GM10266 (cell line): ENCODE data around the gene MLC1.

Source experiments
- DNase-seq: peaks from one replicate; pipeline ENCODE4 v3.0.0; 2012; ENCODE audit errors: extremely low spot score
- CTCF ChIP-seq: IDR thresholded peaks from 2 replicates; pipeline ENCODE4 v1.5.1; 2012; ENCODE audit warnings: mild to moderate bottlenecking, low read depth; ENCODE audit not compliant: control insufficient read depth, insufficient read depth; ENCODE audit errors: missing control alignments

Gene MLC1

DNA sequence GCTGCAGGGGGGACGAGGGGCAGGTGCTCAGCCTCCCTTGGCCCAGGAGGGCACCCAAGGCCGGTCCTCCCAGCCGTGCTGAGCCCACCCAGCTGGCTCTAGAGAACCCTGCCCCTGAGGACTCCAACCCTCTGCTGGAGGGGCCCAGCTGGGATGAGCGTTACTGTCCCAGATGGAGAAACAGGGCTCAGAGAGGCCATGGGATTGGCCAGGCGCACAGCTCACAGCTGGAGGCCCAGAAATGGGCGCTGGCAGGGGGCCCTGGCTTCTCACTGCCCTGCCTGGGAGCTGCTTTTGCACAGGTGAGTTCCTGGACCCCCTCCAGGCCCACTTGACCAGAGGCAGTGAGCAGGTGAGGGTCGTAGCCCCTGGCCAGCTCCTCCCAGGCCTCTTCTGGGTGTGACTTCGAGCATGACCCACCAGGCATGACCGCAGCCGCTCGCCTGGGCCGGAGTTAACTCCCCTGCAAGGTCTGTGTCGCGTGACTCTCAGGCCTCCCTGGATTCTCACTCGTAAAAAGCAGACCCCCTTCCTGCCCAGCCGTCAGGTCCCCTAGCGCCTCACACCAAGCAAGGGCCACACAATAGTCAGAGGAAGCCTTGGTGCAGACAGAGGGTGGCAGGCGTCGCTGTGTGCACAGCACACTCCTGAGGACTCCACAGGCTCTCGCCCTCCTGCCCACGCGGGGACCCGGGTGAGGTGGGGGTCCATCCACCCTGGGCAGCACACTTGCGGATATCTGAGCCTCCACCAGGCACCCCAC lies 52.9 kb downstream of the MLC1 start:
- DNase-seq = no peak
- TF ChIP-seq CTCF = no peak

DNA sequence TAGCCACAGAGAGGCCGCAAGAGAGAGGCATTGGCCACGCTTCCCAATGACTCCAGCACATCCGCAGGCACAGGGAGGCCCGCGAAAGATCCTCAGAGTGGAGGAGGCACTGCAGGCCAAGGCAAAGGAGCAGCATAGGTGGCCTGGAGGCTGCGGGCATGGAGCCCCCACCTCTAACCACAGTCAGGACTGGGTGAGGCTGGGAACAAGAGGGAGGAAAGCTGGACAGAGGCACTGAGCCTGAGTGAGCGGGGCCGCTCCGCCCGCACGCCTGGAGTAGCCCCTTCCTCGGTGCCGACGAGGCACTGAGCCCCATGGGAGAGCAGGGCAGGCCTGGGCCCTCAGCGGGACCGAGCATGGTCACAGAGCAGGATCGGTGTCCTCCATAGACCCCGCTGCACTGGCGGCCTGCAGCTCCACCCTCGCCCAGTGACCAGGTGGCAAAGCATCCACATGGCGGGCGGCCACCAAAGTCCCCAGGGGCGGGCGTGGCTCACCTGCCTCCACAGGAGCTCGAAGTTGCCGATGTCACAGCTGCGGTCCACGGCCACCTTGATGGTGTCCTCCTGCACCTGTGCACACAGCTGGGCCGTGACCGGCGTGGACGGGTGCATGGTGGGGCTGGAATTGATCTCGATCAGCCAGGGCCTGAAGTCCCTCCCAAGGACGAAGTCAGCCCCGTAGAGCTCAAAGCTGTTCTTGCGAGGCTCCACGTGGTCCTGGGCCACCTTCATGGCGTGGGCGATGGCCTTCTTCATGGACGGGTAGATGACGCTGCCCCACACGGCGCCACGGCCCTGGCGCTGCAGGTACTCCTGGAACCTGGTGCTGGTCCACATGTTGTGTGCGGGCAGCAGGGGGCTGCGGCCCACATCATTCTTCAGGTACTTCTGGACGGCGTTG lies 53.8 kb downstream of the MLC1 start:
- DNase-seq = no peak
- TF ChIP-seq CTCF = no peak

GRCh38 chr22:50030297-50031188 lies 54.7 kb downstream of the MLC1 start:
- DNase-seq = peak; percentile 95

DNA sequence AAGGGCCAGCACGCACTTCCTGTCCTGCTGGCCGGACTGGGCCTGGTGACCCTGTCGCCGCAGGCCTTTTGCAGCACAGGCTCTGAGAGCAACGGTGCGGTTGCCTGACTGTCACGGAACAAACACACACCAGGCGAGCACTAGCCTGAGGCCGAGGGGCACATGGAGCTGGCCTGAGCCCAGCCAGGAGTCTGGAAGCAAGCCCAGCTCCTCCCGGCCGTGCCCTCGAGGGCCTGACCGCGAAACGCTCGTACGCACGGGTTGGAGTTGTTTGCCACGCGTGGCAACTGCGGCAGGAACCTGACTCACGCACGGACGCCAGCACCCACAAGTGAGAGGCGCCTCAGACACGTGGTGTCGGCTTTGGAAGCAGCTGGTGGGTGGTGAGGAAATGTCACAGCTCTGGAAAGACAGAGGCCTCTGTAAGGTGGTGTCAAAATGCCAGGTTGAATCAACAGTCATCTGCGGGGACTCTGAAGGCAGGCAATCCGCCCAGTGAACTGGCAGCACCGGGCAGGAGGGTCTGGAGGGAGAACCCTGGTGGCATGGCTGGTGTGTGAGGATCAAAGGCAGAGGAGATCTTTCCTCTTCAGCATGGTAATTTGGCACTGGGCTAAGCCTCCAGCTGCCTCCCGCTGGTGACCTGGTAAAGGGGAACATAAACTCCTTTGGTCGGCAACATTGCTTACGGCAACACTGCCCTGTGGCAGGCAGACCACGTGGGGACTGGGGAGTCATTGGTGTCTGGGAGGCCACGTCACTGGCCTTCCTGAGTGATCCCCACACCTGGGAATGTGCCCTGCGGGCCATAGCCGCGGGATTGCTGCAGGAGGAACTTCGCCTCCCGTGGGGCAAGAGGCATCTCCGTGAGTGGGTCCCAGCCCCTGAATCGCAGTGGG lies 57.3 kb downstream of the MLC1 start:
- TF ChIP-seq CTCF = no peak
- DNase-seq = no peak

More at GRCh38 chr22:50030297-50031188, 54.7 kb downstream of the MLC1 start:
- TF ChIP-seq CTCF = peak; percentile 92

DNA sequence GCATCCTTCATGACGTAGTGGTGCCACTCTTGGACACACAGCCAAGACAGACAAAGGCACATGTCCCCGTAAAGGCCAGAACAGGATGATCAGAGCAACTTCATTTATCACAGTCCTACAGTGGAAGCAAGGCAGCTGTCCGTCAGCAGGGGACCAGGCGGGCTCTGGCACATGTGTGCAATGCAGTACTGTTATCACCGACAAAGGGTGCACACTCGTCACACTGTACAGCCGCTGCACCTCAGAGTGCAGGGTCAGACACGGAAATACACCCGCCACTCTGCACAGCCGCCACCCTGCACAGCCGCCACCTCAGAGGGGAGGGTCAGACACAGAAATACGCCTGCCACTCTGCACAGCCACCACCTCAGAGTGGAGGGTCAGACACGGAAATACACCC lies 59.2 kb downstream of the MLC1 start:
- no peak for TF ChIP-seq CTCF
- no peak for DNase-seq

DNA sequence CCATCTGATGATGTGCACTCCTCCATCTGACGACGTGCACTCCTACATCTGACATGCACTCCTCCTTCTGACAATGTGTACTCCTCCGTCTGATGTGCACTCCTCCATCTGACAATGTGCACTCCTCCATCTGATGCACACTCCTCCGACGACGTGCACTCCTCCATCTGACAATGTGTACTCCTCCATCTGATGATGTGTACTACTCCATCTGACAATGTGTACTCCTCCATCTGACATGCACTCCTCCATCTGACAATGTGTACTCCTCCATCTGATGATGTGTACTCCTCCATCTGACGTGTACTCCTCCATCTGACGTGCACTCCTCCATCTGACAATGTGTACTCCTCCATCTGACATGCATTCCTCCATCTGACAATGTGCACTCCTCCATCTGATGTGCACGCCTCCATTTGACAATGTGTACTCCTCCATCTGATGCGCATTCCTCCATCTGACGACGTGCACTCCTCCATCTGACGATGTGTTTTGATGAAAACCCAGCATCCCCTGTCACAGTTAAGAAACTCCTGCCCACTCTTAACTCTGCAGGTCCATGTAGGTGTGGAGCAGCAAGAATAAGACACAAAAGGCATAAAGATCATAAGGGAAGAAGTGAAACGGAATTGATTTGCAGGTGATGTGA lies 62.9 kb downstream of the MLC1 start:
- no peak for TF ChIP-seq CTCF
- no peak for DNase-seq
